Left ventricle myocardium inferior (tissue), 1 donor: ENCODE data around the gene NHLRC4. TPM values are rescaled to one million over a fixed set of nuclear protein-coding genes. Genes with fewer than 3 reads are reported as not detected.

Experiments used
- DNase-seq: peaks from one replicate; pipeline ENCODE4 v3.0.0-alpha.2; 2020
- H3K27ac ChIP-seq: fragments of 200-600 bp; replicated peaks from 2 replicates; pipeline ENCODE4 v1.8.0; 2021
- H3K27me3 ChIP-seq: fragments of 200-600 bp; 2 replicates; pipeline ENCODE4 v1.8.0; 2021; ENCODE audit warnings: low read depth
- H3K36me3 ChIP-seq: fragments of 200-600 bp; 2 replicates; pipeline ENCODE4 v1.8.0; 2021
- H3K4me1 ChIP-seq: fragments of 200-600 bp; 2 replicates; pipeline ENCODE4 v1.8.0; 2021
- H3K4me3 ChIP-seq: fragments of 200-600 bp; 2 replicates; pipeline ENCODE4 v1.8.0; 2021; ENCODE audit warnings: mild to moderate bottlenecking, moderate library complexity
- H3K9me3 ChIP-seq: fragments of 200-600 bp; replicated peaks from 2 replicates; pipeline ENCODE4 v1.8.0; 2021
- CTCF ChIP-seq: fragments of 200-600 bp; IDR thresholded peaks from 2 replicates; pipeline ENCODE4 v1.8.0; 2021; ENCODE audit warnings: antibody characterized with exemption, mild to moderate bottlenecking, borderline replicate concordance
- intact Hi-C: fragments of 100-400 bp; cut with micrococcal nuclease; formaldehyde crosslinking; loops from one replicate; pipeline ENCODE4 v1.11.0; 2022
- microRNA-seq: library from miRNA; unstranded; fragments of <30 nt; microRNA quantifications from one replicate; pipeline ENCODE4 v1.2.0, GENCODE V29; 2020
- total RNA-seq: library from RNA; stranded (reverse); fragmentation: NEBNext Ultra II Directional; extraction: Animal tissue kit (Norgen Biotek cat#: 25700); gene quantifications from one replicate; pipeline ENCODE4 v1.2.1, GENCODE V29; 2021
- donor health status: DM: no; HTN: yes; CAD: no; lungs with severe emphysema.

NHLRC4 gene
- total RNA-seq, 1 donor from 2014 or later, result 0.11 TPM

- H3K4me3 ChIP-seq, result no peak overlapping the region
- H3K4me1 ChIP-seq, result no peaks in the 10 kb centered on the region
- no peak for DNase-seq
- H3K9me3 ChIP-seq, result no peaks in the 10 kb centered on the region
- peaks cover 13% of the 10 kb centered on the region for H3K36me3 ChIP-seq
- TF ChIP-seq CTCF, result no peak
- no peaks in the 10 kb centered on the region for H3K27me3 ChIP-seq
- intact Hi-C loops, result no loop called here
- H3K27ac ChIP-seq, result no peak overlapping the region
Measured at GRCh38 chr16:617855-618254, 51.0 kb downstream of the NHLRC4 start.

Small RNA genes lying within 50 kb of the gene (microRNA-seq; reads per million reads assigned to microRNA genes)
- gene MIR3176 (not detected), gene MIR5587 (not detected)

Other genes with a start within 250 kb of the NHLRC4 start
- gene AXIN1, start 214.3 kb upstream of the NHLRC4 start, total RNA-seq, result 12.2 TPM
- 76.1 TPM for gene MRPL28, start 196.5 kb upstream of the NHLRC4 start, total RNA-seq
- gene PGAP6, start 185.0 kb upstream of the NHLRC4 start, total RNA-seq, result 30.4 TPM
- gene NME4, start 169.8 kb upstream of the NHLRC4 start, total RNA-seq, result 101 TPM
- gene DECR2, start 165.1 kb upstream of the NHLRC4 start, total RNA-seq, result 8.4 TPM
- 27.4 TPM for gene RAB11FIP3, start 141.4 kb upstream of the NHLRC4 start, total RNA-seq
- 17.4 TPM for gene CAPN15, start 39.3 kb upstream of the NHLRC4 start, total RNA-seq
- gene PRR35, start 6.6 kb upstream of the NHLRC4 start, total RNA-seq, result not detected
- gene PIGQ, start 3.0 kb downstream of the NHLRC4 start, total RNA-seq, result 21.4 TPM
- gene RAB40C, start 23.1 kb downstream of the NHLRC4 start, total RNA-seq, result 10.3 TPM
- 0.14 TPM for gene WFIKKN1, start 64.0 kb downstream of the NHLRC4 start, total RNA-seq
- gene METTL26, start 69.3 kb downstream of the NHLRC4 start, total RNA-seq, result 49.2 TPM
- 181 TPM for gene MCRIP2, start 74.8 kb downstream of the NHLRC4 start, total RNA-seq
- gene WDR90, start 82.4 kb downstream of the NHLRC4 start, total RNA-seq, result 9.2 TPM
- 90.3 TPM for gene RHOT2, start 101.1 kb downstream of the NHLRC4 start, total RNA-seq
- 2.3 TPM for gene RHBDL1, start 108.7 kb downstream of the NHLRC4 start, total RNA-seq
- gene STUB1, start 113.4 kb downstream of the NHLRC4 start, total RNA-seq, result 113 TPM
- gene JMJD8, start 117.3 kb downstream of the NHLRC4 start, total RNA-seq, result 43.1 TPM
- 9.5 TPM for gene WDR24, start 123.4 kb downstream of the NHLRC4 start, total RNA-seq
- gene FBXL16, start 138.8 kb downstream of the NHLRC4 start, total RNA-seq, result 0.08 TPM
- gene METRN, start 148.1 kb downstream of the NHLRC4 start, total RNA-seq, result 62.5 TPM
- gene ANTKMT, start 154.1 kb downstream of the NHLRC4 start, total RNA-seq, result 30.7 TPM
- gene CCDC78, start 159.4 kb downstream of the NHLRC4 start, total RNA-seq, result 0.49 TPM
- 12.0 TPM for gene HAGHL, start 160.1 kb downstream of the NHLRC4 start, total RNA-seq
- gene CIAO3, start 174.0 kb downstream of the NHLRC4 start, total RNA-seq, result 30.3 TPM
- gene MSLN, start 193.7 kb downstream of the NHLRC4 start, total RNA-seq, result 0.91 TPM
- 10.6 TPM for gene RPUSD1, start 221.4 kb downstream of the NHLRC4 start, total RNA-seq
- gene CHTF18, start 221.6 kb downstream of the NHLRC4 start, total RNA-seq, result 3.1 TPM
- gene GNG13, start 233.7 kb downstream of the NHLRC4 start, total RNA-seq, result not detected